Heart left ventricle (tissue), 13 donors: ENCODE results near the gene COL7A1.

Experiments used
- CTCF ChIP-seq, 12 donors: fragments of 200-600 bp; sonication (generic) in 4 of 12; IDR thresholded peaks; one replicate each; pipeline versions ENCODE4 v1.5.0 to v1.8.0; 2018 to 2022; ENCODE audit warnings: antibody characterized with exemption in 12 of 12, mild to moderate bottlenecking in 5 of 12
- POLR2A ChIP-seq, 2 donors: fragments of 450-650 bp; IDR thresholded peaks; one replicate each; pipeline ENCODE4 v1.6.1; 2017; ENCODE audit warnings: antibody characterized with exemption in 2 of 2, mild to moderate bottlenecking in 2 of 2, moderate library complexity in 2 of 2
- donor health status: ischemic (EF 13 %, LVEDD 7.1; RV severe dilation, severe dysfunction).
- donor health status: DM: no; HTN: yes; CAD: no.
- donor health status: DM: no; HTN: no; CAD: no.
- donor health status: ischemic (EF 25% LVEDD 6.9; RV normal size, moderate dysfunction).
- donor health status: ischemic (EF 25% LVEDD 5.7; RV mildly dilated, moderate dysfunction).
- donor health status: ischemic (EF 35%, LVEDD 5.7; RV mildly dilated, moderate dysfunction).
- donor health status: nonischemic (EF 11% LVEDD 7.7; RV severe dilation, severe dysfunction).
- donor health status: DM: yes; HTN: yes; CAD: no.
- donor health status: PGD.
- donor health status: ischemic (EF 29% LVEDD 5.4; RV normal size, mild dysfunction).
- donor health status: nonischemic (EF 23%, LVEDD 6.1; RV moderate dilation, normal function).

GRCh38 chr3:48621461-48621869 lies 26.3 kb upstream of the COL7A1 start, which contains the start of gene TMEM89:
- TF ChIP-seq POLR2A (IDR thresholded peaks at IDR 0.05) (no peak), CTCF (IDR thresholded peaks at IDR 0.05) (no peak)
